HG02840 (cell line): ENCODE measurements around the gene SPRED2.
A peak's percentile ranks its signal among the peaks of the same experiment; 100 is the strongest.

Source experiments
- ATAC-seq: cut with Tn5 transposase; IDR thresholded peaks from one replicate; pipeline ENCODE4 v1.9.1; 2021; ENCODE audit warnings: mild to moderate bottlenecking, moderate library complexity, moderate number of reproducible peaks; ENCODE audit not compliant: unreplicated experiment, low FRiP score

SPRED2 gene

GRCh38 chr2:65443509-65444186, 11.2 kb upstream of the SPRED2 start:
- no peak for ATAC-seq

- no peak for ATAC-seq
Measured at GRCh38 chr2:65442420-65443020, 10.1 kb upstream of the SPRED2 start.

GRCh38 chr2:65438137-65438899, 5.9 kb upstream of the SPRED2 start:
- ATAC-seq = no peak

GRCh38 chr2:65437392-65438135, 5.2 kb upstream of the SPRED2 start:
- no peak for ATAC-seq

- ATAC-seq = peak; percentile 67
Measured at GRCh38 chr2:65436824-65437221, 4.4 kb upstream of the SPRED2 start.

GRCh38 chr2:65436169-65436823, 3.9 kb upstream of the SPRED2 start:
- ATAC-seq = peak; percentile 28

GRCh38 chr2:65435625-65436168, 3.3 kb upstream of the SPRED2 start:
- peak; percentile 19 for ATAC-seq

- no peak for ATAC-seq
Measured at GRCh38 chr2:65434592-65435241, 2.3 kb upstream of the SPRED2 start.

- peak; percentile 33 for ATAC-seq
Measured at GRCh38 chr2:65431421-65432226, 775 bp downstream of the SPRED2 start.

GRCh38 chr2:65430603-65431420, 1.6 kb downstream of the SPRED2 start:
- ATAC-seq = peak; percentile 13

- ATAC-seq = no peak
Measured at GRCh38 chr2:65429786-65430602, 2.4 kb downstream of the SPRED2 start.

- ATAC-seq = no peak
Measured at GRCh38 chr2:65427532-65427931, 4.9 kb downstream of the SPRED2 start.

- ATAC-seq = no peak
Measured at GRCh38 chr2:65425276-65425675, 7.1 kb downstream of the SPRED2 start.

- ATAC-seq = no peak
Measured at GRCh38 chr2:65424391-65424790, 8.0 kb downstream of the SPRED2 start.

- ATAC-seq = no peak
Measured at GRCh38 chr2:65421432-65421748, 11.0 kb downstream of the SPRED2 start.

- ATAC-seq = peak; percentile 63
Measured at GRCh38 chr2:65420712-65421431, 11.5 kb downstream of the SPRED2 start.
